Calu3 (cell line): Measurements from ENCODE around the gene EPB41L5. TPM values are rescaled to one million over a fixed set of nuclear protein-coding genes. Genes with fewer than 3 reads are reported as not detected.
A peak's percentile ranks its signal among the peaks of the same experiment; 100 is the strongest.
"Not testable (repeated sequence)": the region's sequence is repeated elsewhere in the genome, so short reads cannot be mapped to it uniquely, and the experiment has no call there.

Experiments
- BruUV-seq: library from RNA; stranded (reverse); fragments of 400-500 nt; replicated peaks from 2 replicates; lab custom pipeline; 2021; lab: Mats Ljungman, UMichigan
- CTCF ChIA-PET: fragments of 300-600 bp; sonication (Branson Sonifier 250); formaldehyde crosslinking; loops from one replicate; lab custom pipeline; 2022; ENCODE audit warnings: antibody characterized with exemption; lab: Charles Lee
- DNase-seq: peaks from one replicate; pipeline ENCODE4 v3.0.0; 2022
- H3K27ac Mint-ChIP-seq: one replicate; pipeline ENCODE4 v1.8.0; 2022; ENCODE audit warnings: mixed read lengths; ENCODE audit not compliant: unreplicated experiment
- H3K27me3 Mint-ChIP-seq: one replicate; pipeline ENCODE4 v1.8.0; 2022; ENCODE audit warnings: mixed read lengths; ENCODE audit not compliant: unreplicated experiment
- H3K36me3 Mint-ChIP-seq: one replicate; pipeline ENCODE4 v1.8.0; 2022; ENCODE audit warnings: mild to moderate bottlenecking, moderate library complexity, mixed read lengths; ENCODE audit not compliant: insufficient read depth, unreplicated experiment
- H3K4me1 Mint-ChIP-seq: one replicate; pipeline ENCODE4 v1.8.0; 2022; ENCODE audit warnings: mild to moderate bottlenecking, low read depth, mixed read lengths; ENCODE audit not compliant: unreplicated experiment
- H3K4me3 Mint-ChIP-seq: one replicate; pipeline ENCODE4 v1.8.0; 2022; ENCODE audit warnings: mild to moderate bottlenecking, low read depth, moderate library complexity, mixed read lengths; ENCODE audit not compliant: unreplicated experiment
- H3K9me3 Mint-ChIP-seq: one replicate; pipeline ENCODE4 v1.8.0; 2022; ENCODE audit warnings: low read depth, mixed read lengths; ENCODE audit not compliant: unreplicated experiment
- intact Hi-C: fragments of 100-400 bp; cut with micrococcal nuclease; formaldehyde crosslinking; loops from one replicate; pipeline ENCODE4 v1.10.0; 2022; ENCODE audit not compliant: unreplicated experiment
- total RNA-seq: library from RNA; stranded (reverse); gene quantifications from 2 replicates; pipeline ENCODE4 v1.2.3, GENCODE V29; 2022
- TF ChIP-seq, protein P1 (sequence below): fragments of 200-600 bp; IDR thresholded peaks from one replicate; pipeline ENCODE4 v1.8.0; 2022; ENCODE audit warnings: antibody characterized with exemption; ENCODE audit not compliant: unreplicated experiment

The EPB41L5 gene
- total RNA-seq, 1 experiment from 2014 or later = 27.7 TPM

DNA sequence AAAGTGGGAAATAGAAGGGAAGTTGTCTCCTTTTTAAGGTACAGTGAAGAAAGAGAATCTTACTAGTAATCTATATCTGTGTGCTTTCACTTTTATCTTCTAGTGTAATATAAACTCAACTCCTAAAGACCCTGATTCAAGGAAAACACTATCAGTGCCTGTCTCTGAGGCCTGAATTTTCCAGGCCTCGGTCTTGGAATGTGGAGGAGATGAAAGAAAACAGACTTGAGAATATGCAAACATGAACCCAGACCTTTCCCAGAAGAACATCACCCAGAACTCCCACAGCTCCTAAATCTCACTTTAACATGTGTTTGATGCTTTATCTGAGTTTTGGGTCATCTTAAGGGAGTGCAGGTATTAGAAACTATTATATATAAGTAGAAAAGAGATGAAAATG, 51.8 kb downstream of the EPB41L5 start:
- Mint-ChIP-seq H3K4me1 (peaks cover 33% of the 10 kb centered on the region), H3K36me3 (peaks cover 5% of the 10 kb centered on the region), H3K27me3 (no peaks in the 10 kb centered on the region), H3K27ac (no peak overlapping the region), H3K4me3 (no peak overlapping the region), H3K9me3 (no peaks in the 10 kb centered on the region)
- no peak for DNase-seq
- intact Hi-C loops = no loop called here
- TF ChIP-seq, protein P1, sequence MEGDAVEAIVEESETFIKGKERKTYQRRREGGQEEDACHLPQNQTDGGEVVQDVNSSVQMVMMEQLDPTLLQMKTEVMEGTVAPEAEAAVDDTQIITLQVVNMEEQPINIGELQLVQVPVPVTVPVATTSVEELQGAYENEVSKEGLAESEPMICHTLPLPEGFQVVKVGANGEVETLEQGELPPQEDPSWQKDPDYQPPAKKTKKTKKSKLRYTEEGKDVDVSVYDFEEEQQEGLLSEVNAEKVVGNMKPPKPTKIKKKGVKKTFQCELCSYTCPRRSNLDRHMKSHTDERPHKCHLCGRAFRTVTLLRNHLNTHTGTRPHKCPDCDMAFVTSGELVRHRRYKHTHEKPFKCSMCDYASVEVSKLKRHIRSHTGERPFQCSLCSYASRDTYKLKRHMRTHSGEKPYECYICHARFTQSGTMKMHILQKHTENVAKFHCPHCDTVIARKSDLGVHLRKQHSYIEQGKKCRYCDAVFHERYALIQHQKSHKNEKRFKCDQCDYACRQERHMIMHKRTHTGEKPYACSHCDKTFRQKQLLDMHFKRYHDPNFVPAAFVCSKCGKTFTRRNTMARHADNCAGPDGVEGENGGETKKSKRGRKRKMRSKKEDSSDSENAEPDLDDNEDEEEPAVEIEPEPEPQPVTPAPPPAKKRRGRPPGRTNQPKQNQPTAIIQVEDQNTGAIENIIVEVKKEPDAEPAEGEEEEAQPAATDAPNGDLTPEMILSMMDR = no peak
- CTCF ChIA-PET = no interaction called here
- BruUV-seq = no TSS peak

DNA sequence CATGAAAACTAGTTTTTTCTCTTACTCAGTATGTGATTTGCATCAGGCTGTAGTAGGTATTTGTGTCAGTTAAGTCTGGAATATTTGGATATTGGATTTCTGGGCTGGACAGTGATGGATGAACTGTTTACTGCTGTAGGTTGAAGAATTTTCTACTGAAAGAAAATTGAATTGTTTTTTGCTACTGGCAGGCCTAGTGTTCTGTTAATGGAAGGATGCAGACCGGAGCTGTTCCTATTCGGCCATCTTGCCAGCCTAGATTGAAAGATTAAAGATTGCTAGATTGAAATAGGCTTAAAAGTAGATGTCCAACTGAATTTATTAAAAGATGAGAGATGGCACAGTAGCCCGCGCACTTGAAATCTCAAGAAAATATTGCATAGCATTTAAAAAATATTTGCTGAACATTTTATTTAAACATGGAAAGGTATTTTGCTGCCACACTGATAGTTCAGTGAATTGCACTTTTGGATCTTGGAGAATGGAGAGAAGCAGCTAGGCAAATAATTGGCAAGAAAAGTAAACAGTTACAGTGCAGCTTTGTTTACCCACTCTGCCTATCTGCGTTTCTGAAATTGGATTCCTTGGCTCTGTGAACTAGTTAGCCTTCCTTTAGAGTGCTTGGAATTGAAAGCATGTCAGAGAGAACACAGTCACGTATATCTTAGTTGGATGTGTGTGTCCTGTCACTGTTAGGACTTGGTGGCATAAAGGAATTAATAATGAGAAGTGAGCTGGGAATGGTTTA, 54.1 kb downstream of the EPB41L5 start:
- CTCF ChIA-PET = no interaction called here
- H3K36me3 Mint-ChIP-seq = peaks cover 5% of the 10 kb centered on the region
- intact Hi-C loops = loop anchor here (2.0 kb wide), 1 partner anchor 54 kb away; the partner anchor contains the start of gene EPB41L5
- peaks cover 23% of the 10 kb centered on the region for H3K4me1 Mint-ChIP-seq
- peak overlapping the region; percentile 82 for H3K27ac Mint-ChIP-seq
- no TSS peak for BruUV-seq
- no peaks in the 10 kb centered on the region for H3K27me3 Mint-ChIP-seq
- H3K9me3 Mint-ChIP-seq = peaks cover 2% of the 10 kb centered on the region
- peak; percentile 34 for DNase-seq
- peak overlapping the region; percentile 61 for H3K4me3 Mint-ChIP-seq
- TF ChIP-seq, protein P1 = no peak

DNA sequence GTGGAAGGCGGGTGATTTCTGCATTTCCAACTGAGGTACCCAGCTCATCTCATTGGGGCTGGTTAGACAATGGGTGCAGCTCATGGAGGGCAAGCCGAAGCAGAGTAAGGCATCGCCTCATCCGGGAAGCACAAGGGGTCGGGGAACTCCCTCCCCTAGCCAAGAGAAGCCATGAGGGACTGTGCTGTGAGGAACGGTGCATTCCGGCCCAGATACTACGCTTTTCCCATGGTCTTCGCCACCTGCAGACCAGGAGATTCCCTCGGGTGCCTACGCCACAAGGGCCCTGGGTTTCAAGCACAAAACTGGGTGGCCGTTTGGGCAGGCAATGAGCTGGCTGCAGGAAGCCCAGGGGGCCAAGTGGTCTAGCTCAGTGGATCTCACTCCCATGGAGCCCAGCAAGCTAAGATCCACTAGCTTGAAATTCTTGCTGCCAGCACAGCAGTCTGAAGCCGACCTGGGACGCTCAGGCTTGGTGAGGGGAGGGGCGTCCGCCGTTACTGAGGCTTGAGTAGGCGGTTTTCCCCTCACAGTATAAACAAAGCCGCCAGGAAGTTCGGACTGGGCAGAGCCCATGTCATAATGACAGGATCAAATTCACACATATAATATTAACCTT, 55.3 kb downstream of the EPB41L5 start:
- H3K27ac Mint-ChIP-seq, H3K27me3 Mint-ChIP-seq, H3K36me3 Mint-ChIP-seq, BruUV-seq, H3K4me3 Mint-ChIP-seq, intact Hi-C loops, CTCF ChIA-PET, H3K9me3 Mint-ChIP-seq, DNase-seq: not testable (repeated sequence)
- H3K4me1 Mint-ChIP-seq = peaks cover 23% of the 10 kb centered on the region

DNA sequence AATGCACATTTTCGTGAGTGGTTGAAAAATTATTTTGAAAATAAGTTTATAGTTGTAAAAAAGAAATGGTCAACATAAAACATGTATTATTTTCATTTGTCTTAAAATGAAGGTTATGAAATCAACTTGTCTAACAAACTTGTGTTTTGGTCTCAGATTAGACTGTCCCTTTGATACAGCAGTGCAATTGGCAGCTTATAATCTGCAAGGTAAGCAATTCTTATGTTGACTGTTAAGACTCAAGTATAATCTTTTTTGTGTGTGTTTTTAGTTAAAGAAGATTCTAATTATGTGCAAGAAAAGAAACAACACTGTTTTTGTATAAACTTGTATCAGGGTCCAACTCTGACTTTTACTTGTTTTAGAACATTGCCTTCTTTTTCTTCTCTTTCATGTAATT, 62.7 kb downstream of the EPB41L5 start:
- CTCF ChIA-PET = no interaction called here
- no TSS peak for BruUV-seq
- Mint-ChIP-seq H3K27ac (no peak overlapping the region), H3K4me1 (no peaks in the 10 kb centered on the region), H3K36me3 (no peaks in the 10 kb centered on the region), H3K9me3 (peaks cover 2% of the 10 kb centered on the region), H3K4me3 (no peak overlapping the region), H3K27me3 (no peaks in the 10 kb centered on the region)
- intact Hi-C loops = loop anchor here (1.0 kb wide), 1 partner anchor 8 kb away; no protein-coding TSS in a partner anchor
- TF ChIP-seq, protein P1 = no peak
- DNase-seq = no peak
